Activated CD4-positive, alpha-beta T cell treated with anti-CD3 and anti-CD28 coated beads for 36 hours (primary cell): Measurements from ENCODE around the gene TMEM169. TPM values are rescaled to one million over a fixed set of nuclear protein-coding genes. Genes with fewer than 3 reads are reported as not detected.
"Not testable (repeated sequence)": the region's sequence is repeated elsewhere in the genome, so short reads cannot be mapped to it uniquely, and the experiment has no call there.

ENCODE experiments used
- ATAC-seq: fragments of 200-7000 bp; cut with Tn5 transposase; one replicate; pipeline ENCODE4 v1.10.0; 2021; ENCODE audit warnings: mild to moderate bottlenecking, moderate library complexity
- CTCF ChIA-PET: fragments of 350-600 bp; sonication (Branson Sonifier 250); formaldehyde crosslinking; loops from one replicate; lab custom pipeline; 2021; ENCODE audit warnings: antibody characterized with exemption; lab: Charles Lee
- POLR2A ChIA-PET: fragments of 350-600 bp; sonication (Branson Sonifier 250); formaldehyde crosslinking; loops from one replicate; lab custom pipeline; 2021; ENCODE audit warnings: antibody characterized with exemption, inconsistent platforms; lab: Charles Lee
- DNase-seq: peaks from one replicate; pipeline ENCODE4 v3.0.0-alpha.2; 2020
- H3K27ac Mint-ChIP-seq: one replicate; pipeline ENCODE4 v1.8.0; 2021; ENCODE audit warnings: mixed read lengths
- H3K27me3 Mint-ChIP-seq: one replicate; pipeline ENCODE4 v1.8.0; 2021; ENCODE audit warnings: mixed read lengths
- H3K36me3 Mint-ChIP-seq: one replicate; pipeline ENCODE4 v1.8.0; 2021; ENCODE audit warnings: low read depth, mixed read lengths
- H3K4me1 Mint-ChIP-seq: one replicate; pipeline ENCODE4 v1.8.0; 2021; ENCODE audit warnings: mixed read lengths
- H3K4me3 Mint-ChIP-seq: one replicate; pipeline ENCODE4 v1.8.0; 2021; ENCODE audit warnings: mild to moderate bottlenecking, moderate library complexity, mixed read lengths
- H3K9me3 Mint-ChIP-seq: one replicate; pipeline ENCODE4 v1.8.0; 2021; ENCODE audit warnings: low read depth, mixed read lengths
- intact Hi-C, 2 experiments: fragments of 100-400 bp; cut with DNase I in 1 of 2; cut with micrococcal nuclease in 1 of 2; formaldehyde crosslinking; loops; one replicate each; pipeline versions ENCODE4 v1.14.2 to v1.15.1; 2022 to 2024; cut with DNase I, micrococcal nuclease
- total RNA-seq, 2 experiments: library from RNA; stranded (reverse); gene quantifications; one replicate each; pipeline ENCODE4 v1.2.3, GENCODE V29; 2021

Gene TMEM169
- total RNA-seq, 2 experiments from 2014 or later: 1.6 to 1.8 TPM

DNA sequence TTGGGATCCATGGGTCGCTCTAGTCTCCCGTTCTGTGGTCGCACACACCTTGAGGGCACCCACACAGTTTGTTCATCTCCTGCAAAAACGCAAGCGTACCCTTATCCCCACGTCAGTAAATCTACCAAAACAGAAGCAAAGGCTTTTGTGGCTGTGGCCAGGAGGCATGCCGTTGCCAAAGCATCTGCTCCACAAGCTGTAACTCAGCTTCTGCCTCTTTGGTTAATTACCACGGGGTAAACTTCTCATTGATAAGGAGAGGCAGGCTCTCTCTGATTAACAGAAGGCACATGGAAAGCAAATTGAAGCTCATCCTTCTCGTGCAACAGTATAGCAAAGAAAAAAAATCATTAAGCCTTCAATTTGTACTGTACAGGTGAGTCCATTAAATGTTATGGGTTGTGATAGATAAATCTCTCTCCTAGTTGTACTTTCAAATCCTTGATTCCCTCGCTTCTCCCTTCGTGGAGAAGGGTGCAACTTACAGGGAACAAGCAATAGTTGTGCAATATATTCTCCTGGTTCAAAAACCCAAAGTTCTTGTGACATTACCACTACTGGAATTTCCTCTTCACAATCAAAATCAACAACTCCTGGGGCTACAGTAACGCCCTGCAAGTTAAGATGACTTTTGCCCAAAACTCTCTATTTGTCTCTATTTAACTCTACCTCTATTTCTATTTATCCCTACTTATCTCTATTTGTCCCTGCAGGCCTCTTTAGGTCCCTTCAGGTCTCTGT lies 10.4 kb upstream of the TMEM169 start:
- H3K9me3 Mint-ChIP-seq: no peaks in the 10 kb centered on the region
- intact Hi-C loops: no loop called here
- CTCF ChIA-PET: interaction anchor here (1.0 to 2.6 kb wide), 2 partner anchors 10 to 13 kb away, joined by 5 to 17 read pairs; partner anchors contain the start of genes PECR and TMEM169
- H3K27me3 Mint-ChIP-seq: no peaks in the 10 kb centered on the region
- peaks cover 36% of the 10 kb centered on the region for H3K4me1 Mint-ChIP-seq
- POLR2A ChIA-PET: no interaction called here
- no peak overlapping the region for H3K4me3 Mint-ChIP-seq
- no peak overlapping the region for H3K27ac Mint-ChIP-seq
- no peak for DNase-seq
- ATAC-seq: no peak
- peaks cover 4% of the 10 kb centered on the region for H3K36me3 Mint-ChIP-seq

DNA sequence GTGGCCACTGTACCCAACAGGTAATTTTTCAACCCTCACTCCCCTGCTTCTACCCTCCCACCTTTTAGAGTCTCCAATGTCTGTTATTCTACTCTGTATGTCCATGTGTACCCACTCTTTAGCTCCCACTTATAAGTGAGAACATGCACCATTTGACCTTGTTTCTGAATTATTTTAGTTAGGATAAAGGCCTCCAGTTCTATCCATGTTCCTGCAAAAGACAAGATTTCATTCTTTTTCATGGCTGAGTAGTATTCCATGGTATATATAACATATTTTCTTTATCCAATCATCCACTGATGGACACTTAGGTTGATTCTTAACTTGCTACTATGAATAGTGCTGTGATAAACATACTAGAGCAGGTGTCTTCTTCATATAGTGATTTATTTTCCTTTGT lies 9.2 kb upstream of the TMEM169 start:
- Mint-ChIP-seq H3K36me3 (peaks cover 4% of the 10 kb centered on the region), H3K9me3 (no peaks in the 10 kb centered on the region), H3K27ac (no peak overlapping the region), H3K4me3 (no peak overlapping the region), H3K4me1 (peaks cover 36% of the 10 kb centered on the region), H3K27me3 (no peaks in the 10 kb centered on the region)
- POLR2A ChIA-PET: no interaction called here
- intact Hi-C loops: no loop called here
- CTCF ChIA-PET: interaction anchor here (1.1 to 1.5 kb wide), 2 partner anchors 20 to 49 kb away, joined by 3 read pairs; no protein-coding TSS in a partner anchor
- no peak for DNase-seq
- ATAC-seq: no peak

DNA sequence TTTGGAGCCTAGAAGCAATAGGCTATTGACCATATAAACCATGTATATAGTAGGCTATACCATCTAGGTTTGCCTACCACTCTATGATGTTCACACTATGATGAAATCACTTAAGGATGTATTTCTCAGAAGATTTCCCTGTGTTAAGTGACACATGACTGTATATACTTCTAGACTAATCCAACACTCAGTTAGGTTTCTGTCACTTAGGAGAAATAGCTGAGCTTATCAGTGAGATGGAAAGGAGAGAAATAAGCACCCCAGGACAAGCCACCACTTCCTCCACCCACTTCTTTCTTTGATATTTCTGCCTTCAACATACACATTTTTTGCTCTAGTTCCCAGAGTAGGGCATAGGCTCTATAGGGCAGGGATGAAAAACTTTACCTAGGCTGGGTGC lies 7.9 kb upstream of the TMEM169 start:
- ChIA-PET POLR2A (no interaction called here), CTCF (interaction anchor here (0.7 to 1.5 kb wide), 3 partner anchors 16 to 73 kb away, joined by 3 to 5 read pairs (median 3); no protein-coding TSS in a partner anchor)
- ATAC-seq (peak; percentile 86), DNase-seq (no peak)
- Mint-ChIP-seq H3K4me3 (no peak overlapping the region), H3K9me3 (no peaks in the 10 kb centered on the region), H3K4me1 (peaks cover 32% of the 10 kb centered on the region), H3K27me3 (no peaks in the 10 kb centered on the region), H3K36me3 (peaks cover 4% of the 10 kb centered on the region), H3K27ac (peak overlapping the region; percentile 19)
- intact Hi-C loops: no loop called here

DNA sequence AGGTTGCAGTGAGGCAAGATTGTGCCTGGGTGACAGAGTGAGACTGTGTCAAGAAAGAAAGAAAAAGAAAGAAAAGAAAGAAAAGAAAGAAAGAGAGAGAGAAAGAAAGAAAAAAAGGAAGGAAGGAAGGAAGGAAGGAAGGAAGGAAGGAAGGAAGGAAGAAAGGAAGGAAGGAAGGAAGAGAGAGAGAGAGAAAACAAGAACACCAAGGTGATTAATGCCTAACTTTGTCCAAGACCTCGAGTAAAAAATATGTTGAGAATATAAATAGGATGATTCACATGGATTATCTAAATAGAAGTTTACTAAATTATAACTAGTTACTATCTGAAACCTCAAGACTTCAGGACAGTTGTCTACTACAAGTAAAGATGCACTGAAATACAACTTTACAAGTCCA lies 7.3 kb upstream of the TMEM169 start:
- Mint-ChIP-seq H3K27me3 (no peaks in the 10 kb centered on the region), H3K4me3 (no peak overlapping the region), H3K4me1 (peaks cover 29% of the 10 kb centered on the region), H3K9me3 (no peaks in the 10 kb centered on the region), H3K27ac (peak overlapping the region; percentile 65), H3K36me3 (peaks cover 5% of the 10 kb centered on the region)
- CTCF ChIA-PET: interaction anchor here (0.7 to 1.3 kb wide), 2 partner anchors 16 to 72 kb away, joined by 3 to 5 read pairs; no protein-coding TSS in a partner anchor
- ATAC-seq (no peak), DNase-seq (no peak)
- POLR2A ChIA-PET: interaction anchor here (0.6 kb wide), 1 partner anchor 56 kb away, joined by 3 read pairs; no protein-coding TSS in a partner anchor
- intact Hi-C loops: no loop called here

DNA sequence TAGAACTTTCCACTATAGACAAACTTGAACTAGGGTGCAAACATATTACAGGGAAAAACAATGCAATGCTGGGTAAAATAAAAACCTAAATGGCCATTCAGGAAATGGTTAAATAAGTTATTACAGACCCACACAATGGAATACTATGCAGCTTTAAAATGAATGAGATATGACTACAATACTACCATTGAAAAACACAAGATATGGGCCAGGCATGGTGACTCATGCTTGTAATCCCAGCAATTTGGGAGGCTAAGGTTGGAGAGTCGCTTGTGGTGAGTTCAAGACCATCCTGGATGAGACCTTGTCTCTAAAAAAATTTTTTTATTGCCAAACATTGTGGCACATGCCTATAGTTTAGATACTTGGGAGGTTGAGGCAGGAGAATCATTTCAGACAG lies 6.9 kb upstream of the TMEM169 start:
- DNase-seq (no peak), ATAC-seq (no peak)
- H3K27me3 Mint-ChIP-seq: no peaks in the 10 kb centered on the region
- H3K27ac Mint-ChIP-seq: no peak overlapping the region
- ChIA-PET CTCF (interaction anchor here (1.3 to 1.5 kb wide), 3 partner anchors 15 to 35 kb away, joined by 3 to 7 read pairs (median 3); no protein-coding TSS in a partner anchor), POLR2A (interaction anchor here (0.6 kb wide), 1 partner anchor 57 kb away, joined by 3 read pairs; no protein-coding TSS in a partner anchor)
- H3K4me1 Mint-ChIP-seq: peaks cover 28% of the 10 kb centered on the region
- H3K4me3 Mint-ChIP-seq: no peak overlapping the region
- peaks cover 5% of the 10 kb centered on the region for H3K36me3 Mint-ChIP-seq
- intact Hi-C loops: no loop called here
- no peaks in the 10 kb centered on the region for H3K9me3 Mint-ChIP-seq

DNA sequence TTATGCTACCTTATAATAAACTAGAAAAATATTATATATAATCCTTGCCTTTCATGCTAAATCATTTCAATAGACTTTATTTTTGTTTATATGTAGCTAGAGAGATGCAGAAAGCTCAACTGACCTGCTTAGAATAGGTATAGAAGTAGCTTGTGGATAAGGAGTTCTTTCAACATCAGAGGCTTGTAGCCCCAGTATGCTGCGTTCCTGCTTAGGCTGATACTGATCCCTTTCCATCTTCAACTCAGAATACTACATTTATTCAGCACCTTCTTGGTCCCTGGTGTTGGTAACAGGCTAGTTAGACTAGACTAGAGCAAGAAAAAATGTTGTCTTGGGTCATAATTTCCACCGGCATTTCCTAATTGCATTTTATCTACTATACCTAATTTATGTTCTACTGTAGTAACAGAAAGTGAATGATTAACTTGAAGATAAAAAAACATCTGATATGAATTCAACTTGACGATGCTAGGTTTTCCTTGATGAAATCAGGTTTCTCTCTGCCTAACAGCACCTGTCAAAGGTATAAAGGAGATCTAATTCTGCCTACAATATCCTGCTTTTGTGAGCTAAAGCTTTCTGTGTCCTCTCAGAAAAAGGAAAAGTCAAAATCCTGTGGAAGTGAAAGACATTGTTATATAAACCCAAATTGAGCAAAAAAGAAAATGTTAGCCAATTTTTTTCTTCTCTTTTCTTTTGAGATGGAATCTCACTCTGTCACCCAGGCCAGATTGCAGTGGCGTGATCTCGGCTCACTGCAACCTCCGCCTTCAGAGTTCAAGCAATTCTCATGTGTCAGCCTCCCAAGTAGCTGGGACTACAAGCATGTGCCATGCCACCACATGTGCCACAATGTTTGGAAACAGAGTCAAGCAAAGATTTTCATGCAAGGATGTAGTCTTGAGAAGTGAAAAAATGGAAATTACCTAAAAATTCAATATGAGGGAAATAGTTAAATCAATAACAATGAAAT lies 5.9 kb upstream of the TMEM169 start:
- peaks cover 33% of the 10 kb centered on the region for H3K4me1 Mint-ChIP-seq
- H3K9me3 Mint-ChIP-seq: no peaks in the 10 kb centered on the region
- intact Hi-C loops: no loop called here
- ChIA-PET POLR2A (interaction anchor here (0.6 kb wide), 1 partner anchor 26 kb away, joined by 4 read pairs; no protein-coding TSS in a partner anchor), CTCF (interaction anchor here (1.4 to 1.5 kb wide), 2 partner anchors 16 to 34 kb away, joined by 3 to 7 read pairs; no protein-coding TSS in a partner anchor)
- ATAC-seq (no peak), DNase-seq (no peak)
- no peak overlapping the region for H3K27ac Mint-ChIP-seq
- no peak overlapping the region for H3K4me3 Mint-ChIP-seq
- H3K27me3 Mint-ChIP-seq: no peaks in the 10 kb centered on the region
- H3K36me3 Mint-ChIP-seq: peaks cover 5% of the 10 kb centered on the region

DNA sequence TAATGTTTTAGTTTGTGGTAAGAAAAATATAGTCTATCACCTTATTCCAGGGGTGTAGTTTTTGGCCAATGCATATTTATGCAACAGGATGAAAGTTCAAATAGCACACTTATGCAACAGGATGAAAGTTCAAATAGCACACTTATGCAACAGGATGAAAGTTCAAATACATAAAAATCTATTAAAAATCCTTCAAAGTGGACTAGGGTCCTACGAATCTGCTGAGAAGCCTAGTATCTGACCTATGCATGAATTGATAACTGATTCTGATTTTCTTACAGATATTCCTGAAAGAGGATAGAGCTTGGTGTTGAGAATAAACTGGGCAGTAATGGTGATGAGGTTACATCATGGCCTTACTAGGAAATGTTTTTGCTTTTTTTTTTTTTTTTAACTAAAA lies 2.9 kb upstream of the TMEM169 start:
- H3K36me3 Mint-ChIP-seq: peaks cover 4% of the 10 kb centered on the region
- H3K9me3 Mint-ChIP-seq: no peaks in the 10 kb centered on the region
- peaks cover 57% of the 10 kb centered on the region for H3K4me1 Mint-ChIP-seq
- intact Hi-C loops: no loop called here
- CTCF ChIA-PET: no interaction called here
- DNase-seq (no peak), ATAC-seq (no peak)
- H3K27ac Mint-ChIP-seq: no peak overlapping the region
- no peak overlapping the region for H3K4me3 Mint-ChIP-seq
- POLR2A ChIA-PET: no interaction called here
- H3K27me3 Mint-ChIP-seq: no peaks in the 10 kb centered on the region

DNA sequence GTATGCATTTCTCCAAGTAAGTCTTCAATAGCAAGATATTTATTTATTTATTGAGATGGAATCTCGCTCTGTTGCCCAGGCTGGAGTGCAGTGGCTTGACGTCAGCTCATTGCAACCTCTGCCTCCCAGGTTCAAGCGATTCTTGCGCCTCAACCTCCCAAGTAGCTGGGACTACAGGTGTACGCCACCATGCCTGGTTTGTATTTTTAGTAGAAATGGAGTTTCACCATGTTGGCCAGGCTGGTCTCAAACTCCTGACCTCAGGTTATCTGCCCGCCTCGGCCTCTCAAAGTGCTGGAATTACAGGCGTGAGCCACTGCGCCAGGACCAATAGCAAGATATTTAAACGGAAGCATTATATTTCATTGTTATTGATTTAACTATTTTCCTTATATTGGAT lies 1.7 kb upstream of the TMEM169 start:
- H3K27ac Mint-ChIP-seq, ATAC-seq, H3K27me3 Mint-ChIP-seq, H3K36me3 Mint-ChIP-seq, H3K4me3 Mint-ChIP-seq, H3K9me3 Mint-ChIP-seq, POLR2A ChIA-PET, DNase-seq: not testable (repeated sequence)
- H3K4me1 Mint-ChIP-seq: peaks cover 58% of the 10 kb centered on the region
- intact Hi-C loops: loop anchor here in 1 of 2 experiments (2.0 to 5.0 kb wide), 2 partner anchors 29 to 48 kb away; partner anchors contain the start of gene XRCC5
- CTCF ChIA-PET: interaction anchor here (0.7 to 6.3 kb wide), 2 partner anchors 30 to 34 kb away, joined by 4 to 48 read pairs; partner anchors contain the start of gene XRCC5

DNA sequence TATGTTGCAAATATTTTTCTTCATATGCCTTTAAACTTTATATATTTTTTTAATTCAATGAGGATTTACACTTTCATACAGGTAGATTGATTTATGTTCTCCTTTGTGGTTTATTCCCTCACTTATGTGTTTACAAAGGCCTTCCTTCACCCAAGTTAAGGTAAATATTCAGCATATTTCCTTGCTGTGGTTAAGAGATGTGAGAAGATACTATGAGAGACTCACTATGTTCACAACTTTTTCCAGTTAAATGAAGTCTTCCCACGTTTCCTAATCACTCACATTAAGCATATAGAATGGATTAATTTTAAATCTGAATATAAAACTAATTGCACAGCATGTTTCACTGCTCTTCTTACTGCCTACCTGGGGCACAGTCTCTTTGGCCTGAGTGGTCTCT lies 707 bp upstream of the TMEM169 start:
- H3K27ac Mint-ChIP-seq: peak overlapping the region; percentile 81
- intact Hi-C loops: loop anchor here (1.0 to 5.0 kb wide), 4 partner anchors 28 to 417 kb away; partner anchors contain the start of genes XRCC5 (in 2 of the 2) and RPL37A (in 1 of the 2)
- DNase-seq: no peak
- no peaks in the 10 kb centered on the region for H3K27me3 Mint-ChIP-seq
- H3K4me3 Mint-ChIP-seq: peak overlapping the region; percentile 81
- ChIA-PET CTCF (interaction anchor here (0.5 to 6.3 kb wide), 9 partner anchors 11 to 222 kb away, joined by 3 to 48 read pairs (median 4); partner anchors contain the start of gene XRCC5), POLR2A (interaction anchor here (1.1 kb wide), 2 partner anchors 27 to 29 kb away, joined by 3 to 4 read pairs; no protein-coding TSS in a partner anchor)
- peak; percentile 1 for ATAC-seq
- H3K4me1 Mint-ChIP-seq: peaks cover 55% of the 10 kb centered on the region
- peaks cover 2% of the 10 kb centered on the region for H3K36me3 Mint-ChIP-seq
- H3K9me3 Mint-ChIP-seq: no peaks in the 10 kb centered on the region

DNA sequence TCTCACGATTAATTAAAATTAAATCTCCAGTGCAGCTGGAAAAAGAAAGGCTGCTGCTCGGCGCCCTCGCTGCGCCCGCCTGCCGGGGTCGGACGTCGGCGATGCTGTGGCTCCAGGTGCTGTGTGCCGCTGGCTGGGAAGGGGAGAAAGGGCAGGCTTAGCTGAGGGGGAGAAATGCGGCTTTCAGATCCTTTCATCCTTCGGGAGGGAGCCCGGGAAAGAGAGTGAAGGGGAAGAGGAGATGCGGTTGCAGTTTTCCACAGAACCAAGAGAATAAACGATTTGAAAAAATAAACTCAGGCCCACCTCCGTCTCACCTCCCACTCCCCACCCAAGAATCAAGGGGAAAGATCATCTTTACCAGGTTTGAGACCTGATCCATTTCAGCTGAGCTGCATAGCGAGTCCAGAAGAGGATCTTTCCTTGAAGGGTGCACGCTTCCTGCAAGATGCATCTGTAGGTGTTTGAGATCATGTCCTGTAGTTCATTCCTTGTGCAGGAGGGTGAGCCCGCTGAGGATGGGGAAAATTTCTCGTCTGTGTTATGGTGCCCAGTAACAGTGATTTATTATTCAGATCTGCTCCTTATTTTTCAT lies 495 bp downstream of the TMEM169 start:
- ATAC-seq (no peak), DNase-seq (peak; percentile 34)
- peak overlapping the region; percentile 81 for H3K27ac Mint-ChIP-seq

More for the DNA sequence above, 495 bp downstream of the TMEM169 start:
- no peaks in the 10 kb centered on the region for H3K9me3 Mint-ChIP-seq
- POLR2A ChIA-PET: interaction anchor here (1.1 kb wide), 2 partner anchors 26 to 28 kb away, joined by 3 to 4 read pairs; no protein-coding TSS in a partner anchor
- H3K4me3 Mint-ChIP-seq: peak overlapping the region; percentile 81
- H3K27me3 Mint-ChIP-seq: no peaks in the 10 kb centered on the region
- H3K4me1 Mint-ChIP-seq: peaks cover 63% of the 10 kb centered on the region
- peaks cover 2% of the 10 kb centered on the region for H3K36me3 Mint-ChIP-seq
- intact Hi-C loops: loop anchor here in 1 of 2 experiments (5.0 kb wide), 1 partner anchor 50 kb away; no protein-coding TSS in a partner anchor
- CTCF ChIA-PET: interaction anchor here (0.6 to 6.3 kb wide), 11 partner anchors 11 to 332 kb away, joined by 3 to 48 read pairs (median 4); partner anchors contain the start of gene XRCC5
